IPS-NIHi11 (cell line): ENCODE results near the gene UBQLN4.
A peak's percentile ranks its signal among the peaks of the same experiment; 100 is the strongest.
"Not testable (repeated sequence)": the region's sequence is repeated elsewhere in the genome, so short reads cannot be mapped to it uniquely, and the experiment has no call there.

Experiments used
- DNase-seq: peaks from one replicate; pipeline ENCODE4 v3.0.0; 2012; ENCODE audit warnings: mixed read lengths, low spot score

UBQLN4 gene

DNA sequence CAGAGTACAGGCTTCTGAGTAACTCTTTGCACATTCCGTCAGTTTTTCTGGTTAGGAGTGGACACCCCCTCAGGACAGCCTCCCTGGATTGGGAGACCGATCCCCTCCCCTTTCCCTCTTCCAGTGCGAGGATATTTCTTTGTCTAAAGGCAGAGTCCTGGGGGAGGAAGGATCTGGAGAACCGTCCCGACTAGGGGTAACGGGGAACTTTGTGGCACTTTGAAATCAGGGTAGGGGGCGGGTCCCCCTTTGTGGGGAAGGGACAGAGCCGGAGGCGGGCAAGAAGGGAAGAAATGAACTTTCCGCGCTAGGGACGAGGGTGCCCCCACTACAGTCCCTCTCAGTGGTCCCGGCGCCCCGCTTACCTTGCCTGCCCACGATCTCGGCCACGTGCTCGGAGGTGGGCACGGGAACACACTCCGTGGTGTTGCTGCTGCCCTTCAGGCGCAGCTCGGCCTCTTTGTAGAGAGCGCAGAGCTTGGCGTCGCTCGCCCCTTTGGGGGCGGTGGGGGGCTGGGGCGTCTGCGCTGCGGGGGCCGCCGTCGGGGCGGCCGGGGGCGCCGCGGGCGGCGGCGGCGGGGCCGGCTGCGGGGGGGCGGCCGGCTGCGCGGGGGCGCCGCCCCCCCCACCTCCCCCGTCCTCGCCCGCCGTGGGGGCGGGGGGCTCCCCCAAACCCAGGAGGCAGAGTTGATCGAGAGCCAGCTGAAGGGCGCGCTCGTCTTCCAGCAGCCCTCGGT lies 27.8 kb upstream of the UBQLN4 start:
- no peak for DNase-seq

GRCh38 chr1:156080863-156081179 lies 27.2 kb upstream of the UBQLN4 start:
- no peak for DNase-seq

DNA sequence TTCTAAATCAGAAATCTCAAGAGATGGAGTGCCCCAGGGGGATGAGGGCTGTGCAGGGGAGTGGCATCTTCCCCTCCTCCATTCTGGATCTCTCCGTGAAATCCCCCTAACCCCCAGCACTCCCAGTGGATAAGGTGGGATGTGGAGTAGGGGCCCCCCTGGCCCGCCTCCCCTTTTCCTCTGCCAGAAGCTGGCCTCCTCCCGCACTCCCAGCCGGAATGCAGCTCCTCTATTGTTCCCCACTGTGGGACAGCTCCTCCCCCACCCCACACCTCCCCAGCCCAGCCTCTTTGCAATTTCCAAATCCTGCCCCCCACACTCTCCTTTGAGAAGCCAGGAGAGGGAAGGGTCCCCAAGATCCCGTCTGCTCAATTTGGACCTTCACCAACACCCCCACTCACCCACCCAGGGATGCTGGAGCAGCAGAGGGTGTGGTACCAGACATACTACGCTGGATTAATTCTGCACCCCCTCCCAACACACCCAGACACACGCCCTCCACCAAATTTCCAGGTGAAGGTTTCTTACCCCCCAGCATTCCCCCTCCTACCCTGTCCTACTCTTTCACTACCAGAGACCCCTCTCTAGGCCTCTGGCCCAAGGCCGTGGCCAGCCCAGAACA lies 26.8 kb upstream of the UBQLN4 start:
- DNase-seq = no peak

DNA sequence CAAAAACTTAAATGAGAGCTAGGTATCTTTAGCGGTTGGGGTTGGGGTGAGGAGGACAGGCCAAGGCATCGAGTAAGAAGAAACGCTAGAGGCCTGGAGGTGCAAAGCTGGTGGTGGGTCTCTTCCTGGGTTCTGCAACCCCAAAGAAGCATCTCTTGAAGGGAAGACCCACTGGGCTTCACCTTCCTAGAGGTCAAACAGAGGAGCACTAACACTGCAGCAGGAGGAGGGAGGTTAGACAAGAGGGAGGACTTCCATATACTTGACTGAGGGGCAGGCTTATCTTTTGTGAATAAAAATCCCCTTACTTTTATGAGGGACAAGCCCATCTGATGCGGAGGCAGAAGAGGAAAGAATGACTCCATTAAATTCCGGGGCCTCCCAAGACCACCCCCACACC lies 26.2 kb upstream of the UBQLN4 start:
- DNase-seq = no peak

DNA sequence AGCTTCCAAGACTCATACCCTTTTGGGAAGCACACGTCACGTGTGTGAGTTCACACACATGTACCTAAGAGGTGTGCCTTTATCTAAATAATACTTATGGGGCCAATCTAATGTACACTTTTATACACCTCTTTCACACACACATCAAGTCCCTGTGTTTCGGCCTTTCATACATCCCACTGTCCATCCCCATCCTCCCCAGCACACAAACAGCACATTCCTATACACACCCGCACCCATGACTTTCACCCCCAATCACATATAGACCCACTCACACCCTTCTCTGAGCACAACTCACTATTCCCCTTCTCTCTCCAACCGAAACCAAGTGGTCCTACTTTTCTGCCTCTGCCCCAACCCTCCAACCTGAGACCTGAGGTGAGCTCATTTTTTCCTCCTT lies 25.1 kb upstream of the UBQLN4 start:
- no peak for DNase-seq

DNA sequence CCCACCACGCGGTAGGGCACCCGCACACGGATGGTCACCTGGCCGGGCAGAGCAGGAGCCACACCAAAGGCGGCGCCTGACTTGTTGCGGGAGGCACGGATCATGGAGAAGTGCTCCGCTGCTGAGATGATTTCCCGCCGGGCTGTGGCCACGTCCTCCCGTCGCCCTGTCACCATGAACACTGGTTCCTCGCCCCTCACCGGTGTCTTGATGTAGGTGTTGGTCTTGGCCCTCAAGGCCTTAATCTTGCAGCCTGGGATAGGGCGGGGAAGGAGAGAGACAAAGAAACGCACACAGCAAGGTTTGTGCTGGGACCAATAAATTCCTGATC lies 23.8 kb upstream of the UBQLN4 start:
- DNase-seq = no peak

DNA sequence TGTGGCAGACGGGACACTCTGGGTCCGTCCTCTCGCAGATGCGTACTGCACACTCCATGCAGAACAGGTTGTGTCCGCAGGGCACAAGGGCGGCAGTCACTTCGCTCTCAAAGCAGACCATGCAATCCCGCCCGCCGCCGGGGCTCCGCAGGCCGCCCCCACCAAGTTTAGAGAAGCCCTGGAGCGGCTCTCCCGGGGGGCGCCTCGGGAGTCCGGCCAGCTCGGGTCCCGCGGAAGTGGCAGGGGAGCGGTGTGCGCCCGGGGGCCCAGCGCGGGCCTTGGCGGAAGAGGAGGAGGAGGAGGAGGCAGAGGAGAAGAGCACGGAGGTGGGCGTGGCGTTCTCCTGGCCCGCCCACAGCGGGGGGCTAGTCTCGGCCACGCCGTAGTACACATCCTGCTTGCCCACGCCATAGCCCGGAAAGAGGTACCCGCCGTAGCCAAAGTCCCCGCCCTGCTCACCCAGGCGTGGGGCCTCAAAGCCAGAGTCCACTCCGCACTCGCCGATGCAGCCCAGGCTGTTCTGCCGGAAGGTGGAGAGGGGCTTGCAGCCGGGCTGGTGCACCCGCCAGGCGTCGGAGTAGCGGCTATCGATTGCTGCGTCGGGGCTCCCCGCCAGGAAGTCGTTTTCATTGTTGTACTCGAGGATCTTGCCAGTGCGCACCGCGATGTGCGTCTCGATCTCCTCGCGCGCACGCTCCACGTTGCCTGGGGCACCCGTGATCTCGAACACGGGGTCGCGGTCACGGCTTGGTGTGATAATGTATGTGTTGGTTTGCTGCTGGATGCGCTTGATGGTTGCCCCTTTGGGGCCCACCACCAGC lies 23.2 kb upstream of the UBQLN4 start:
- DNase-seq = peak; percentile 41

GRCh38 chr1:156075775-156076204 lies 22.2 kb upstream of the UBQLN4 start:
- no peak for DNase-seq

DNA sequence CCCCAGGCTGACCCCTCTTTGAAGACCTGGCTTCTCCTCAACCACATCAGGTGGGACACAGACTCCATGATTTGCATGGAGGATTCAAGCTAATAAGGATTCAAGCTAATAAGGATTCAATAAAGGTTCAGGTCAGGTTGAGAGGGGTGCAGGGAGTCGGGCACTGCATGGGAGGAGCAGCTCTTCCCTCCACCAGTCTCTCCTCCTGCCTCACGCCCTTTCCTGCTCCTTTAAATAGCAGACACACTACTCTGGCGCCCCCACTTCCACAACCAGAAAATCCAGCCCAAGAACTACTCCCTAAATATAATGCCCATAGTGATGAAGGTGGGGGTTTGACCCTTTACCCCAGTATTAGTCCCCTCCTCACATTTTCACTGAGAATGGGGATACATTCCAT lies 21.6 kb upstream of the UBQLN4 start:
- no peak for DNase-seq

DNA sequence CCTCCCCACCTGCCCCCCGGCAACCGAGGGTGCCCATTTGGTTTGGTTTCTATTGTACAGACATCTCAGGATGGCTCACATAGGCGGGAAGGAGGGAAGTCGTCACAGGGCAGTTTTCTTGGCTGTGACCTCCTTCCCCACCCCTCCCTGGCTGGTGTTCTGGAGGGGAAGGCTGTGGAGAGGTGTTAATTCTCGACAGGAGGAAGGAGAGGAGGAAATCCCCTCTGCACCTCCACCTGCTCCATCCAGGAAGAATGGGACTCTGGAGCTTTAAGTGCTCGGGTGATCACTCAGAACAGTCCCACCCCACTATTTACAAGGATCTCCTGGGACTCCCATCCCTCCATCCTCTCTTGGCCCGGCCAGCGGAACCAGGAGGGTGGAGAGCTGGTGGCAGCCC lies 21.1 kb upstream of the UBQLN4 start:
- no peak for DNase-seq

GRCh38 chr1:156073740-156074139 lies 20.1 kb upstream of the UBQLN4 start:
- DNase-seq = peak; percentile 89

DNA sequence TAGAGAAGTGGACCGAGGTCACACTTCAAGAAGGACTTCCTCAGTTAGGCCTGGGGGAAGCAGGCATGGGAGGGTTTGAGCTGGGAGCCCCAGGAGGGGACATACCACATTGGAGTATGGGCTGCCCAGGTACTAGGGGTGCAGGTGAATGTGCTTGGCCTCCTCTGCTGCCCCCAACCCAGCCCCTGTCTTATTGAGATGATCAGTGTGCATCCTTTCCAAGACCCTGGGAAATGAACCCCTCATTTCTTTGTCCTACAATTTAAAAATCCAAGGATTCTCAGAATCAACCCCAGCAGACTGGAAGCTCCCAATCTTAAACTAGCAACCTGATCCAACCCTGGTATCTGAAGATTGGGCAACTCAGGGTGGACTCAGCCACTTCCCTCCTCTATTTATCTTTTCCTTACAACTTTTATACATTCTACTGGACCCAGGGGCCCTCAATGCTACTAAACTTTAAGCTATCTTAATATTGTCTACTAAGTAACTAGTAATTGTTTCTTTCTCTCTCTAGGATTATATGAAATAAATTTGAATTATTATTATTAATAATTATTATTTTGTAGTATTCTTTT lies 19.6 kb upstream of the UBQLN4 start:
- DNase-seq = no peak

DNA sequence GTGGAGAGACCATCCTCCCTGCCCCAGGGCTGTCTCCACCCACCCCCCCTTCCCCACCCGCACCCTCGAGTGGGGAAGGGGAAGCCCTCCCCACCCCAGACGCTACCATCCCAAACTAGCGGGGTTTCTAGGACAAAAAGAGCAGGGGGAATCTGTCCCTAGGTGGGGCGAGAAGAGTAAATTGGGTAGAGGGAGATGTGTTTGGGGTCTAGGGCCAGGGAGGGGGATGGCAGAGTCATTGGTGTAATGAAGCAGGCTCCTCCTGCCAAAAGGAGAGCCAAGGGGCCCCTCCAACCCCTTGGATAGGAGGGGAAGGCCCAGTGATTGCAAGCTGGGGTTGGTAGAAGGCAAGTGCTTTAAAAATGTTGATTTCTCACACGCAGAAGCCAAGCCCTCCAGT lies 18.7 kb upstream of the UBQLN4 start:
- no peak for DNase-seq

- not testable (repeated sequence) for DNase-seq
These were observed 17.8 kb upstream of the UBQLN4 start for GRCh38 chr1:156071332-156071816.

DNA sequence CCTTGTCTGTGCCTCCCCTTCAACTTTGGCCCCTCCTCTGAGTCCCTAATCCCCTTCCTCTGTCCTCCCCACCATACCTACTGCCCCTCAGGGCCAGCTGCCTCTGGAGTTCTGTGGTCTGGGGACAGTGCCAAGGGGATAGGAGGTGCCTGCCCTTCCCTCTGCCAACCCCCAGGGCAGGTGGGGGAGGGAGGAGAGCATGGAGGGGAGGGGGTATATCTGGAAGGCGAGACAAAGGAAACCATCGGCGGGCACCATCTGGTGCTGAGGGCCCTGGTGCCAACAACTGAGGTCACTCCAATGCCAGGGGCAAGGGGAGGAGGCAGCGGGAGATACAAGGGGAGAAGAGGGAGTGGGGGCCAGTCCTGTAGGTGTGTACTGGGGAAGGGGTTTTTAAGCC lies 16.9 kb upstream of the UBQLN4 start:
- DNase-seq = no peak

DNA sequence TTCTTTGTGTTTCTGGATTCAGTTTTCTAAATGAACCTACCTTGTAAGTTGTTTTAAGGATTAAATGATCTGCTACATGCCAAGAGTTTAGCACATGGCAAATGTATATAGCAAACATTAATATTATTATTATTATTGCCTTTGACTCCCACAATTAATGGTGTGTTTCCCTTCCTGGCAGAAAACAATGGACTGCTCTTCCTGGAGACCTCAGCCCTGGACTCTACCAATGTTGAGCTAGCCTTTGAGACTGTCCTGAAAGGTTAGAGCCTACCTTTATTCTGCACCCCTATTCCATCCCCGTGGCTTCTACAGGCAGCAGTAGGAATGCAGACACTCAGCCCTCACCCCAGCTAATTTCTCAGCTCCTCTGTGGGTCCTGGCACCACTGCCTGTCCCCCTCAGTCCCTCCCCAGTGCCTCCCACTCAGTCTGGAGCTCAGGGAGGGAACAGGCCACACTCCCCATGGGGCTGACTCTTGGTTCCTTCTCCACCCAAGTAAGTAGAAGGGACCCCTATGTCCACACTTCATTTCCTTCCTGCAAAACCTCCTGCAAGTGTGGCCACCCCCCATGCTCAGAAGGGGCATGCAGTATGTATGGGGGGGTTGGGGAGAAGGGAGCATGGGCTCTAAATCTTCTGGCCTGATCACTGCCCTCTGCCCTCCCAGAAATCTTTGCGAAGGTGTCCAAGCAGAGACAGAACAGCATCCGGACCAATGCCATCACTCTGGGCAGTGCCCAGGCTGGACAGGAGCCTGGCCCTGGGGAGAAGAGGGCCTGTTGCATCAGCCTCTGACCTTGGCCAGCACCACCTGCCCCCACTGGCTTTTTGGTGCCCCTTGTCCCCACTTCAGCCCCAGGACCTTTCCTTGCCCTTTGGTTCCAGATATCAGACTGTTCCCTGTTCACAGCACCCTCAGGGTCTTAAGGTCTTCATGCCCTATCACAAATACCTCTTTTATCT lies 16.2 kb upstream of the UBQLN4 start:
- no peak for DNase-seq

GRCh38 chr1:156067262-156067661 lies 13.7 kb upstream of the UBQLN4 start:
- DNase-seq = no peak

- no peak for DNase-seq
These were observed 12.3 kb upstream of the UBQLN4 start for GRCh38 chr1:156065871-156066270.

- no peak for DNase-seq
These were observed 11.6 kb upstream of the UBQLN4 start for GRCh38 chr1:156065212-156065611.

DNA sequence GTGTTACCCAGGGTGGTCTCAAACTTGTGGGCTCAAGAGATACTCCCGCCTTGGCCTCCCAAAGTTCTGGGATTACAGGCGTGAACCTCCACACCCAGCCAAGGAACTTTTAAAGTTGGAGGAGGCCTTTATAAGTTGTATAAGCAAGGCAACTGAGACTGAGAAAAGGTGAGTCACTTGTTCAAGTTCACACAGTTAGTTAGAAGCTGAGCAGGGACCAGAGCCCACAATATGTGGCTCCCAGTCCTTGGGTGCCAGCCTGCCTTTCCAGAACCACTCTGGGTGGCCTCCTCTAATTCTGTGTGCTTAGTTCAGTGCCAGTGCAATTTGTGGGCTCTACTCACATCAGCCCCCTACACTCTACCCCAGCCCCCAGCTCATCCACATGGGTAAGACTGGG lies 11.0 kb upstream of the UBQLN4 start:
- DNase-seq = no peak

GRCh38 chr1:156063997-156064285 lies 10.3 kb upstream of the UBQLN4 start:
- no peak for DNase-seq

DNA sequence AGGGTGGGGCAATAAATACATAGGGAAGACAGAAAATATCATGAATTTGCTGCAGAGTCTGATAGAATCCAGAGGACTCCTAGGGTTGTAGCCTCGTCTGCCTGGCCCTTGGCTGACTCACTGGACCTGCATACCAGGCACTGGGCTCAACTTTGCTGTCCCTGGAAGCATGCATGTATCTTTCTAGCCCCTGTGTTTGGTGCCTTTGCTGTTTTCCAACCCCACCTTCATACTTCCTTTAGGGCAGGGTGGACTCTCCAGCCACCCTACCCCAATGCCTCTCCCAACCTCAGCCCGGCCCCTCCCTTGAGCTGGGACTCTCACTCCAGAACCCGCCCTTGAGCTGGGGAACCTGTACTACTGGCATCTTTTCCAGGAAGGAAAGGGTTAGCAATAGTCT lies 8.6 kb upstream of the UBQLN4 start:
- DNase-seq = no peak
